Ammon's horn (tissue), 1 donor: ENCODE measurements around the gene AFDN.

Experiments used
- DNase-seq: peaks from one replicate; pipeline ENCODE4 v3.0.0-alpha.2; 2016; ENCODE audit warnings: low spot score

AFDN gene

DNA sequence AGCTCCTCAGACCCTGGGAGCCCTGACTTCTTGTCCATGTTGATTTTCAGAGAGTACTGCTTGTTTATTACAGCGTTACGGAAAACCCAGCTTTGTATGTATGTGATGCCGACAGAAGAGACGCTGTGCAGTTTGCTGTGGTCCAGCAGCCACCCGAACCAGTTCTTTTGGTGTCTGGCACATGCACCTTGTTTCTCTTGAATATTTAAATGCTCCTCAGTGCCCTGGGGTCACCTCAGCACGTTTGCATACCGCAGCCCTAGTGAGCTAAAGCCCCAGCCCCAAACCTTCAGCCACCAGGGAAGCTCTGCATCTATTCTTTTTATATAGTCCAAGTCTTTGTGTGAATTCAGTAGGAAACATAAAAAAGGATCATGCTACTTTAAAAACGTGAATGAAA is 39.9 kb downstream of the AFDN start:
- no peak for DNase-seq

DNA sequence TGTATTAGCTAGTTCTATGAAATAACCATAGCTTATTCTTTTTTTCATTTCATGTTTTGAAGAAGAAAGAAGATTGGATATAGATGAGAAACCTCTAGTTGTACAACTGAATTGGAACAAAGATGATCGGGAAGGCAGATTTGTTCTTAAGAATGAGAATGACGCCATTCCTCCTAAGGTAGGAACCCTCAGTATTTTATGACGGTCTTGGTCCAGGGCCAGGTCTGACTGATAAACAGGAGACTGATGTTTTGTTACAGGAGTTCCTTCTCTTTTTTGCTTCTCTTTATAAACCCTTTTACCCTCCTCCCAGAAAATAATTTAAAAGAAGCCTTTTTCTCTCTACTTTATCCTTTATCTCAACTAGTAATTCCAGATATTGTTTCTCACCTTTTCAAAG is 43.6 kb downstream of the AFDN start:
- DNase-seq, result no peak

GRCh38 chr6:167872538-167873210 is 46.0 kb downstream of the AFDN start:
- DNase-seq, result no peak

GRCh38 chr6:167877994-167878779 is 51.5 kb downstream of the AFDN start:
- no peak for DNase-seq

GRCh38 chr6:167879612-167880011 is 52.9 kb downstream of the AFDN start:
- no peak for DNase-seq

DNA sequence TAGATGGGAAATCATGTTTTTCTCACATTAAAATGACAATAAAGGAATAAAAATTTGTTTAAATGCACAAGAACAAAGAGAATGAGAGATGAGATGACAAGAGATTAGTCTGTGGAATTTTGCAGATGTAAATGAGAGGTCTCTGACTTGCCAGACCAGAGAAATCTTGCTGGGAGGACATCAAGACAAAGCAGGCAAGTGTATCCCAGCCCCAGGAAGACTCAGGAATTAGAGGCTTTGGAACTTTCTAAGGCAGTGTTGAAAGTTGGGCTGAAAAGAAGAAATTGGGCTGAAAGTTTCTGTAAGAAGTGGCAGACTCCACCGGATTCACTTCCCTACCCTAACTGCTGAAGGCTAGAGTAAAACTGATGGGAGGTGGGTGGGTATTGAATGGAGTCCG is 54.6 kb downstream of the AFDN start:
- DNase-seq, result no peak

- no peak for DNase-seq
These were observed 55.5 kb downstream of the AFDN start for GRCh38 chr6:167882244-167882643.

DNA sequence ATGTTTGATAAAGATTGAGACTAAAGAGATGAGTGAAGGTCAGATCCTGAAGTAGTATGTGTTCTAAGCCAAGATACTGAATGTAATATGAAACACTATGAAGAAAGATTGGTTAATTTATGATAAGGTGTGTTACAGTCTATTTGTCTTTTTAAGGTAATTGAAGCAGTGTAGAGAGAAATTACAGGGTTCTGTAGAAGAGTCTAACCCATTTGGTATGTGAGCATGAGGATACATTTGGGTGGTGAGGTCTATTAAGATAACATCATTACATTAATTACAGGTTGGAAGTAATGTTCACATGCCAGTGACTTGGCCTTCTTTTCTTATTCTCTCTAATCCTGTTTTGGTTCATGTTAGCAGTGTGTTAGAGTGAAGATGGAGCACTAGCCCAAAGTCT is 61.4 kb downstream of the AFDN start:
- no peak for DNase-seq

GRCh38 chr6:167892835-167893815 is 66.4 kb downstream of the AFDN start:
- DNase-seq, result no peak

- DNase-seq, result no peak
These were observed 68.3 kb downstream of the AFDN start for GRCh38 chr6:167894965-167895364.

GRCh38 chr6:167896648-167897047 is 69.9 kb downstream of the AFDN start:
- no peak for DNase-seq

DNA sequence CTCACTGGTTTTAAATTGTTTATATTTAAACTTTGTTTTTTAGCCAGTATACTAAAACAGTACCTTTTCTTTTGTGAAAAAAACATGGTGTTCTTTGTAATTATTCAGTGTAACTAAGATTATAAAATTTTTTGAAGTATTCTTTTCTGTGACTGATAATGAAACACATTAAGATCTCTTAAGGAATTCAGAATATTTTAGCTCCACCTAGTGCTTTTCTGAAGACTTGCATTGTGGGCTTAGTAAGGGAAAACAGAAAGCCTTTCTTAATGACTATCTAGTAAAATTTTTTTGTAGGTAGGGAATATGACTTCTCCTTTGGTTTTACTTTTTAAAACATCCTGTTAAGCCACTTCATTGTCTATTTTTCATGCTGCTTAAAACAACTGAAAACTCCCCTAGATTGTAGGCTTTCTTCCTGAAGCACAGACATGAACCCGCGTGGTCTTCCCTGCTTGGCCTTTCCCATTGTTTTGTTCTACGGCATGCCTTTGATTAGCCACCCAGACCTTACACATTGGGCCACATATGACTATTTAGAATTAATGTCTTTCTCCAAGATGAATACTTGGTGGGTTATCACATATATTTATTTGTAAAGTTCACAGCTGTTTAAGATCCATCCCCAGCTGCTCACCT is 72.1 kb downstream of the AFDN start:
- DNase-seq, result no peak

- no peak for DNase-seq
These were observed 78.1 kb downstream of the AFDN start for GRCh38 chr6:167904791-167905190.

DNA sequence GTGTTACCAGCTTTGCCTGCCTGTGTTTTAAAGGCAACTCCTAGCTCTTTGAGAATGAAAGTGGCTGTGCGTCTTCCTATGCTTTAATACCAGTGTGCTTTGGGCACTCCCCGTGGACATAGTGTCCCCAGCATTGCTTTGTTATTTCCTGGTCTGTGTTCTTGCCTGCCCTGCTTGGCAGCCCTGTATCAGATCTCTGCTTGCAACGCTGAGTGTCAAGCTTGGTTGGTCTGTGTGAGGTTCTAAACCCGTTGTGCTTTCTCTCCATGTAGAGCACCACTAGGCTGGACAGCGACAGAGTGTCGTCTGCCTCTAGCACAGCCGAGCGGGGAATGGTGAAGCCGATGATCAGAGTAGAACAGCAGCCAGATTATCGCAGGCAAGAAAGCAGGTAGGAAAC is 80.2 kb downstream of the AFDN start:
- DNase-seq, result peak; percentile 89

- peak; percentile 58 for DNase-seq
These were observed 81.3 kb downstream of the AFDN start for GRCh38 chr6:167907837-167908681.

- DNase-seq, result no peak
These were observed 83.3 kb downstream of the AFDN start for GRCh38 chr6:167910007-167910406.

DNA sequence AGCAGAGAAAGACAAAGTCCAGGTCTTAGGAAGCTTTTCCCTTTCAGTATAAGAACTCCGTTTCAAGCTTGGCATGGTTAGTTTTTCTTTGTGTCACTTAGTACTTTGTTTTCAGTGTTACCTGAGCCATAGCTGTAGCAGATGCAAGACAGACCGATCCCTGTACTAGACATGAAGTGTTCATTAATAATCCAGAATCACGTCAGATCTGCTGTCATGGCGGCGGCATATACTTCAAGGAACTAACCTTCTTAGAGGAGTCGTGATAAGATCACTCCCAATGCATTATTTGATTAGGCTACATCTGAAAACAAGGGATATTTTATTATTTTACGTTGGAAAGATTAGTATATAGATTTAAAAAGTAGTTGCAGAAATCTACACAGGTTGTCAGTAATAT is 83.9 kb downstream of the AFDN start:
- no peak for DNase-seq

GRCh38 chr6:167912494-167912893 is 85.8 kb downstream of the AFDN start:
- DNase-seq, result no peak

- DNase-seq, result no peak
These were observed 87.0 kb downstream of the AFDN start for GRCh38 chr6:167913699-167914098.

DNA sequence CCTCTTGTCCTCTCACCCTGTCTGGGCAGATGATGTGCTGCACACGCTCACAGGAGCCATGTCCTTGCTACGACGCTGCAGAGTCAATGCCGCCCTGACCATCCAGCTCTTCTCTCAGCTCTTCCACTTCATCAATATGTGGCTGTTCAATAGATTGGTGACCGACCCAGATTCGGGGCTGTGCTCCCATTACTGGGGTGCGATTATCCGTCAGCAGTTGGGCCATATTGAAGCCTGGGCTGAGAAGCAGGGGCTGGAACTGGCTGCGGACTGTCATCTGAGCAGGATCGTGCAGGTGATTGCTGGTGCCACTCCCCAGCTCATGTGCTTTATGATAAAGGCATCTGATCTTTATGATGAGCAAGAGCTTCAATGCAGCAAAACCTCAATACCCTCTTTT is 88.4 kb downstream of the AFDN start:
- no peak for DNase-seq

GRCh38 chr6:167917551-167918154 is 90.9 kb downstream of the AFDN start:
- DNase-seq, result no peak
